GM23338 (cell line): ENCODE results near the gene ADGRL1. TPM values are rescaled to one million over a fixed set of nuclear protein-coding genes. Genes with fewer than 3 reads are reported as not detected.

Experiments used
- ATAC-seq: fragments of 200-7000 bp; cut with Tn5 transposase; 3 replicates; pipeline ENCODE4 v1.9.1; 2020
- DNase-seq: peaks from one replicate; pipeline ENCODE4 v3.0.0-alpha.2; 2015; ENCODE audit warnings: low spot score
- H2AFZ ChIP-seq: fragments of 200-600 bp; sonication (generic); 2 replicates; pipeline ENCODE4 v1.8.0; 2016; ENCODE audit warnings: antibody characterized with exemption, mild to moderate bottlenecking, moderate library complexity
- H3F3A ChIP-seq: fragments of 200-600 bp; sonication (generic); replicated peaks from 2 replicates; pipeline ENCODE4 v1.8.0; 2017; ENCODE audit warnings: antibody characterized with exemption, mixed run types, low read depth
- H3K27ac ChIP-seq: fragments of 200-600 bp; sonication (generic); 2 replicates; pipeline ENCODE4 v1.6.1; 2016; ENCODE audit warnings: low read depth
- H3K27me3 ChIP-seq: fragments of 200-600 bp; sonication (generic); 2 replicates; pipeline ENCODE4 v1.8.0; 2016; ENCODE audit warnings: mild to moderate bottlenecking, mixed run types, moderate library complexity; ENCODE audit not compliant: insufficient read depth
- H3K36me3 ChIP-seq: fragments of 200-600 bp; sonication (generic); 2 replicates; pipeline ENCODE4 v1.8.0; 2016; ENCODE audit warnings: mild to moderate bottlenecking; ENCODE audit not compliant: insufficient read depth
- H3K4me1 ChIP-seq: fragments of 200-600 bp; sonication (generic); 2 replicates; pipeline ENCODE4 v1.8.0; 2016; ENCODE audit warnings: mild to moderate bottlenecking, moderate library complexity; ENCODE audit not compliant: insufficient read depth
- H3K4me2 ChIP-seq: fragments of 200-600 bp; sonication (generic); 2 replicates; pipeline ENCODE4 v1.7.1; 2017; ENCODE audit warnings: mixed run types
- H3K4me3 ChIP-seq: fragments of 200-600 bp; sonication (generic); 2 replicates; pipeline ENCODE4 v1.6.1; 2016; ENCODE audit warnings: mixed run types
- H3K79me2 ChIP-seq: fragments of 200-600 bp; sonication (generic); replicated peaks from 2 replicates; pipeline ENCODE4 v1.8.0; 2017; ENCODE audit warnings: mild to moderate bottlenecking; ENCODE audit not compliant: insufficient read depth
- H3K9me2 ChIP-seq: fragments of 200-600 bp; sonication (generic); 2 replicates; pipeline ENCODE4 v1.8.0; 2017; ENCODE audit not compliant: insufficient read depth
- H4K20me1 ChIP-seq: fragments of 200-600 bp; sonication (generic); replicated peaks from 2 replicates; pipeline ENCODE4 v1.8.0; 2017; ENCODE audit warnings: mild to moderate bottlenecking; ENCODE audit not compliant: insufficient read depth
- H3K27ac Mint-ChIP-seq: 2 replicates; pipeline ENCODE4 v1.8.0; 2020; ENCODE audit warnings: inconsistent platforms, mild to moderate bottlenecking, moderate library complexity, mixed read lengths
- H3K27me3 Mint-ChIP-seq: 3 replicates; pipeline ENCODE4 v1.8.0; 2022; ENCODE audit warnings: low read depth, mild to moderate bottlenecking, moderate library complexity, mixed read lengths, inconsistent platforms; ENCODE audit not compliant: insufficient read depth, poor library complexity
- H3K36me3 Mint-ChIP-seq: 3 replicates; pipeline ENCODE4 v1.8.0; 2021; ENCODE audit warnings: low read depth, mild to moderate bottlenecking, inconsistent platforms, moderate library complexity, mixed read lengths
- H3K4me1 Mint-ChIP-seq: 3 replicates; pipeline ENCODE4 v1.8.0; 2020; ENCODE audit warnings: mild to moderate bottlenecking, inconsistent platforms, mixed read lengths
- H3K4me3 Mint-ChIP-seq: 3 replicates; pipeline ENCODE4 v1.8.0; 2021; ENCODE audit warnings: moderate library complexity, mild to moderate bottlenecking, inconsistent platforms, mixed read lengths
- H3K9me3 Mint-ChIP-seq: 3 replicates; pipeline ENCODE4 v1.8.0; 2020; ENCODE audit warnings: moderate library complexity, mild to moderate bottlenecking, inconsistent platforms, mixed read lengths
- CREB1 ChIP-seq: fragments of 250-450 bp; sonication (Bioruptor Pico); IDR thresholded peaks from 2 replicates; pipeline ENCODE4 v1.5.0; 2020; ENCODE audit warnings: low read depth, mild to moderate bottlenecking, moderate library complexity
- CTCF ChIP-seq, 2 experiments: fragments of 200-600 bp in 1 of 2; sonication (generic) in 1 of 2; conservative IDR thresholded peaks; 2 replicates each; pipeline versions ENCODE4 v1.5.1 to v1.6.1; 2016 to 2017; ENCODE audit warnings: antibody characterized with exemption in 2 of 2, low read depth in 2 of 2, mild to moderate bottlenecking in 2 of 2, moderate library complexity in 1 of 2
- ETS1 ChIP-seq: IDR thresholded peaks from 2 replicates; pipeline ENCODE4 v1.6.1; 2016; ENCODE audit warnings: antibody characterized with exemption
- EZH2 ChIP-seq: fragments of 200-600 bp; sonication (generic); IDR thresholded peaks from one replicate; pipeline ENCODE4 v1.8.0; 2017; ENCODE audit warnings: antibody characterized with exemption, mild to moderate bottlenecking, low read depth; ENCODE audit not compliant: unreplicated experiment
- EZH2phosphoT487 ChIP-seq: fragments of 200-600 bp; sonication (generic); IDR thresholded peaks from one replicate; pipeline ENCODE4 v1.8.1; 2018; ENCODE audit warnings: antibody characterized with exemption; ENCODE audit not compliant: unreplicated experiment
- JUNB ChIP-seq: IDR thresholded peaks from one replicate; pipeline ENCODE4 v1.6.1; 2016; ENCODE audit warnings: antibody characterized with exemption; ENCODE audit not compliant: unreplicated experiment
- NANOG ChIP-seq: IDR thresholded peaks from 2 replicates; pipeline ENCODE4 v1.6.1; 2016; ENCODE audit warnings: antibody characterized with exemption, borderline replicate concordance
- POLR2AphosphoS5 ChIP-seq: IDR thresholded peaks from 2 replicates; pipeline ENCODE4 v1.6.1; 2016; ENCODE audit warnings: antibody characterized with exemption, low read depth
- REST ChIP-seq: IDR thresholded peaks from one replicate; pipeline ENCODE4 v1.6.1; 2018; ENCODE audit warnings: antibody characterized with exemption; ENCODE audit not compliant: unreplicated experiment
- STAT1 ChIP-seq: IDR thresholded peaks from one replicate; pipeline ENCODE4 v1.6.1; 2016; ENCODE audit warnings: antibody characterized with exemption; ENCODE audit not compliant: unreplicated experiment
- ZNF114 ChIP-seq: fragments of 250-450 bp; sonication (Bioruptor Pico); IDR thresholded peaks from 2 replicates; pipeline ENCODE4 v1.5.0; 2020; ENCODE audit warnings: mild to moderate bottlenecking, moderate library complexity
- ZNF462 ChIP-seq: fragments of 250-450 bp; sonication (Bioruptor Pico); IDR thresholded peaks from 2 replicates; pipeline ENCODE4 v1.5.0; 2020; ENCODE audit warnings: mild to moderate bottlenecking, moderate library complexity
- polyA plus RNA-seq: library from polyadenylated mRNA; unstranded; fragments of >200 nt; fragmentation: Nextera tagmentation; extraction: Ambion mirVana; gene quantifications from 2 replicates; pipeline ENCODE4 v1.2.1, GENCODE V29; 2016
- total RNA-seq: library from RNA; depleted of rRNA; stranded (reverse); fragments of >200 nt; shearing (Covaris generic); gene quantifications from 2 replicates; pipeline ENCODE4 v1.2.3, GENCODE V29; 2014

ADGRL1 gene
- total and polyA plus RNA-seq, 2 experiments from 2014 or later = 20.6 to 100 TPM

GRCh38 chr19:14119644-14120496 is 86.1 kb downstream of the ADGRL1 start:
- Mint-ChIP-seq H3K36me3 (peaks cover 37% of the 10 kb centered on the region), H3K27ac (no peak overlapping the region), H3K9me3 (no peaks in the 10 kb centered on the region; the same call in 2 of the 3 replicates), H3K4me1 (peaks cover 21% of the 10 kb centered on the region), H3K27me3 (peaks cover 19% of the 10 kb centered on the region), H3K4me3 (no peak overlapping the region)
- Histone ChIP-seq H3K79me2 (peaks cover 17% of the 10 kb centered on the region), H3K4me1 (peaks cover 22% of the 10 kb centered on the region), H3K27ac (no peak overlapping the region), H4K20me1 (peaks cover 14% of the 10 kb centered on the region), H3K36me3 (no peaks in the 10 kb centered on the region; the same call in 1 of the 2 replicates), H3K4me3 (no peak overlapping the region), H3K4me2 (no peak overlapping the region), H3K9me2 (no peaks in the 10 kb centered on the region), H3K27me3 (no peaks in the 10 kb centered on the region), H3F3A (peaks cover 15% of the 10 kb centered on the region; the same call in 1 of the 2 replicates), H2AFZ (no peak overlapping the region)
- ATAC-seq (no peak), DNase-seq (no peak)
- TF ChIP-seq ZNF114 (CRISPR knock-in tag) (no peak), CTCF (conservative IDR thresholded peaks at IDR 0.05; ENCODE audit: low read depth in 2 of 2) (no peak), POLR2AphosphoS5 (no peak), REST (no peak), EZH2phosphoT487 (no peak), STAT1 (no peak), EZH2 (no peak), CREB1 (no peak), NANOG (no peak), ETS1 (no peak), JUNB (no peak), ZNF462 (no peak)
